Endothelial cell of umbilical vein (primary cell): Measurements from ENCODE around the gene LMTK2. TPM values are rescaled to one million over a fixed set of nuclear protein-coding genes. Genes with fewer than 3 reads are reported as not detected.

Experiments
- BruUV-seq: library from RNA; stranded (reverse); fragments of 400-500 nt; replicated peaks from 2 replicates; lab custom pipeline; 2021; lab: Mats Ljungman, UMichigan
- CTCF ChIA-PET: fragments of 300-600, 350-600 bp; sonication (Branson Sonifier 250); formaldehyde crosslinking; loops from one replicate; lab custom pipeline; 2021; ENCODE audit warnings: antibody characterized with exemption, inconsistent platforms; lab: Charles Lee
- POLR2A ChIA-PET: fragments of 300-600, 350-600 bp; sonication (Branson Sonifier 250); formaldehyde crosslinking; loops from one replicate; lab custom pipeline; 2021; ENCODE audit warnings: antibody characterized with exemption, inconsistent platforms; lab: Charles Lee
- DNase-seq: peaks from one replicate; pipeline ENCODE4 v3.0.0-alpha.2; 2011; ENCODE audit warnings: low read depth, low spot score
- FAIRE-seq: peaks from 2 replicates; lab custom pipeline; 2011; peaks lifted over from hg19 to GRCh38; lab: Jason Lieb, UNC
- H2AFZ ChIP-seq: 2 replicates; pipeline ENCODE4 v1.6.0; 2012; ENCODE audit warnings: low read depth, low read length, control low read depth, inconsistent platforms
- H3K27ac ChIP-seq: 2 replicates; pipeline ENCODE4 v1.5.1; 2011; ENCODE audit warnings: low read depth, mild to moderate bottlenecking, control low read depth, low read length, moderate library complexity; ENCODE audit not compliant: insufficient read depth
- H3K27me3 ChIP-seq, 2 experiments: 2 replicates each; pipeline versions ENCODE4 v1.6.0 to v1.6.1; 2011; ENCODE audit warnings: low read length in 2 of 2, mixed read lengths in 1 of 2; ENCODE audit not compliant: control insufficient read depth in 2 of 2, insufficient read depth in 2 of 2
- H3K36me3 ChIP-seq, 2 experiments: 2 replicates in 1 of 2; 3 replicates in 1 of 2; pipeline ENCODE4 v1.5.1; 2011; ENCODE audit warnings: low read length in 2 of 2, mild to moderate bottlenecking in 1 of 2, moderate library complexity in 1 of 2; ENCODE audit not compliant: control insufficient read depth in 2 of 2, insufficient read depth in 2 of 2; ENCODE audit errors: extremely low read depth in 1 of 2
- H3K4me1 ChIP-seq: 3 replicates; pipeline ENCODE4 v1.5.1; 2011; ENCODE audit warnings: mild to moderate bottlenecking, low read length; ENCODE audit not compliant: control insufficient read depth, insufficient read depth; ENCODE audit errors: extremely low read depth
- H3K4me2 ChIP-seq: 2 replicates; pipeline ENCODE4 v1.6.1; 2011; ENCODE audit warnings: low read length, control low read depth, mixed read lengths; ENCODE audit not compliant: insufficient read depth
- H3K4me3 ChIP-seq, 3 experiments: fragments of 200-600 bp in 1 of 3; sonication (generic), shearing (Covaris generic) in 1 of 3; replicated peaks in 1 of 3; 2 replicates each; pipeline ENCODE4 v1.5.1; 2011 to 2016; ENCODE audit warnings: control low read depth in 3 of 3, low read length in 3 of 3, mild to moderate bottlenecking in 2 of 3, inconsistent platforms in 1 of 3, low read depth in 1 of 3, moderate library complexity in 1 of 3; ENCODE audit not compliant: insufficient read depth in 1 of 3
- H3K79me2 ChIP-seq: 2 replicates; pipeline ENCODE4 v1.6.0; 2012; ENCODE audit warnings: low read length, inconsistent platforms; ENCODE audit not compliant: control insufficient read depth, insufficient read depth
- H3K9ac ChIP-seq: replicated peaks from 2 replicates; pipeline ENCODE3; 2011; ENCODE audit warnings: low read length, control low read depth; ENCODE audit not compliant: insufficient read depth; ENCODE audit errors: extremely low read depth
- H3K9me1 ChIP-seq: replicated peaks from 3 replicates; pipeline ENCODE4 v1.6.0; 2011; ENCODE audit warnings: mild to moderate bottlenecking, low read length; ENCODE audit not compliant: control insufficient read depth, insufficient read depth; ENCODE audit errors: extremely low read depth
- H3K9me3 ChIP-seq: replicated peaks from 2 replicates; pipeline ENCODE4 v1.5.1; 2012; ENCODE audit warnings: low read length, inconsistent platforms; ENCODE audit not compliant: control insufficient read depth, insufficient read depth
- H4K20me1 ChIP-seq: replicated peaks from 2 replicates; pipeline ENCODE3; 2011; ENCODE audit warnings: mild to moderate bottlenecking, low read length; ENCODE audit not compliant: control insufficient read depth, insufficient read depth; ENCODE audit errors: extremely low read depth
- EZH2 ChIP-seq: IDR thresholded peaks from 2 replicates; pipeline ENCODE4 v1.6.1; 2012; ENCODE audit warnings: borderline replicate concordance, low read depth, mild to moderate bottlenecking, moderate library complexity, low read length, inconsistent platforms; ENCODE audit not compliant: severe bottlenecking
- FOS ChIP-seq: IDR thresholded peaks from 2 replicates; pipeline ENCODE4 v1.6.1; 2011; ENCODE audit warnings: mild to moderate bottlenecking, low read length, moderate library complexity, borderline replicate concordance; ENCODE audit not compliant: insufficient read depth
- GATA2 ChIP-seq: IDR thresholded peaks from 2 replicates; pipeline ENCODE4 v1.7.0; 2011; ENCODE audit warnings: low read depth, mild to moderate bottlenecking, moderate library complexity, mixed read lengths, low read length; ENCODE audit not compliant: insufficient read length, insufficient read depth
- JUN ChIP-seq: IDR thresholded peaks from 2 replicates; pipeline ENCODE4 v1.6.1; 2011; ENCODE audit warnings: borderline replicate concordance, low read depth; ENCODE audit not compliant: insufficient read length, insufficient read depth
- MYC ChIP-seq: IDR thresholded peaks from one replicate; pipeline ENCODE4 v1.6.1; 2011; ENCODE audit warnings: mild to moderate bottlenecking, low read depth, low read length
- POLR2A ChIP-seq: IDR thresholded peaks from 2 replicates; pipeline ENCODE4 v1.6.1; 2012; ENCODE audit warnings: low read depth, mild to moderate bottlenecking, control low read depth, low read length
- POLR2AphosphoS5 ChIP-seq: IDR thresholded peaks from 2 replicates; pipeline ENCODE4 v1.6.1; 2012; ENCODE audit warnings: low read depth, mild to moderate bottlenecking, control low read depth, low read length, moderate library complexity; ENCODE audit not compliant: insufficient read depth
- dilution Hi-C: fragments of 300-500 bp; cut with MboI; formaldehyde crosslinking; loops from one replicate; pipeline ENCODE4 v1.15.0; 2019; ENCODE audit warnings: low sequenced_read_pairs; ENCODE audit not compliant: extremely low pct_ligation_motif_present
- intact Hi-C: fragments of 100-400 bp; cut with micrococcal nuclease; formaldehyde crosslinking; loops from one replicate; pipeline ENCODE4 v1.10.0; 2022
- polyA plus RNA-seq, 4 experiments: library from polyadenylated mRNA; depleted of rRNA in 3 of 4; stranded (reverse) in 3 of 4; unstranded in 1 of 4; fragments of >200 nt; gene quantifications; 2 replicates each; pipeline versions ENCODE4 v1.2.1 to v1.2.3, GENCODE V29; 2011 to 2012; ENCODE audit warnings: missing spikeins in 1 of 4
- total RNA-seq: library from RNA; stranded (reverse); gene quantifications from 2 replicates; pipeline ENCODE4 v1.2.3, GENCODE V29; 2021
- TF ChIP-seq, protein P1 (sequence below), 2 donors: IDR thresholded peaks; 1 replicate in 1 of 2; 2 replicates in 1 of 2; pipeline ENCODE4 v1.5.1; 2011; ENCODE audit warnings: low read length in 2 of 2, mild to moderate bottlenecking in 2 of 2, moderate library complexity in 2 of 2, control low read depth in 1 of 2, inconsistent platforms in 1 of 2, low read depth in 1 of 2; ENCODE audit not compliant: insufficient read depth in 1 of 2; ENCODE audit errors: extremely low read depth in 1 of 2
- TF ChIP-seq, protein P2 (sequence below): IDR thresholded peaks from 2 replicates; pipeline ENCODE4 v1.6.1; 2011; ENCODE audit not compliant: insufficient read depth, insufficient read length

The LMTK2 gene
- total and polyA plus RNA-seq, 2 donors (not counting 3 experiments of a cell fraction or from before 2014, with no cell fraction given), result 5.9 to 13.8 TPM

- intact Hi-C loops, result no loop called here
- Histone ChIP-seq H4K20me1 (no peaks in the 10 kb centered on the region), H3K36me3 (peaks cover 6 to 23% of the 10 kb centered on the region in 2 experiments), H3K4me1 (no peaks in the 10 kb centered on the region), H3K9me1 (no peaks in the 10 kb centered on the region), H3K9ac (no peak overlapping the region), H3K4me2 (no peak overlapping the region), H2AFZ (no peak overlapping the region), H3K9me3 (no peaks in the 10 kb centered on the region), H3K27ac (no peak overlapping the region), H3K79me2 (no peaks in the 10 kb centered on the region), H3K4me3 (no peak overlapping the region), H3K27me3 (no peaks in the 10 kb centered on the region)
- ChIA-PET CTCF (interaction anchor here (0.6 to 2.1 kb wide), 2 partner anchors 160 to 176 kb away, joined by 5 to 6 read pairs; no protein-coding TSS in a partner anchor), POLR2A (no interaction called here)
- no TSS peak for BruUV-seq
- dilution Hi-C loops, result no loop called here
- TF ChIP-seq MYC, result no peak
- no peak for TF ChIP-seq EZH2
- TF ChIP-seq, protein P1, sequence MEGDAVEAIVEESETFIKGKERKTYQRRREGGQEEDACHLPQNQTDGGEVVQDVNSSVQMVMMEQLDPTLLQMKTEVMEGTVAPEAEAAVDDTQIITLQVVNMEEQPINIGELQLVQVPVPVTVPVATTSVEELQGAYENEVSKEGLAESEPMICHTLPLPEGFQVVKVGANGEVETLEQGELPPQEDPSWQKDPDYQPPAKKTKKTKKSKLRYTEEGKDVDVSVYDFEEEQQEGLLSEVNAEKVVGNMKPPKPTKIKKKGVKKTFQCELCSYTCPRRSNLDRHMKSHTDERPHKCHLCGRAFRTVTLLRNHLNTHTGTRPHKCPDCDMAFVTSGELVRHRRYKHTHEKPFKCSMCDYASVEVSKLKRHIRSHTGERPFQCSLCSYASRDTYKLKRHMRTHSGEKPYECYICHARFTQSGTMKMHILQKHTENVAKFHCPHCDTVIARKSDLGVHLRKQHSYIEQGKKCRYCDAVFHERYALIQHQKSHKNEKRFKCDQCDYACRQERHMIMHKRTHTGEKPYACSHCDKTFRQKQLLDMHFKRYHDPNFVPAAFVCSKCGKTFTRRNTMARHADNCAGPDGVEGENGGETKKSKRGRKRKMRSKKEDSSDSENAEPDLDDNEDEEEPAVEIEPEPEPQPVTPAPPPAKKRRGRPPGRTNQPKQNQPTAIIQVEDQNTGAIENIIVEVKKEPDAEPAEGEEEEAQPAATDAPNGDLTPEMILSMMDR (IDR thresholded peaks at IDR 0.05; ENCODE audit: extremely low read depth in 1 of 2, insufficient read depth in 1 of 2, low read depth in 1 of 2, low read length in 2 of 2), result no peak
- no peak for TF ChIP-seq POLR2AphosphoS5
- no peak for TF ChIP-seq POLR2A
- TF ChIP-seq JUN, result no peak
- no peak for TF ChIP-seq FOS
- no peak for TF ChIP-seq GATA2
- TF ChIP-seq, protein P2, sequence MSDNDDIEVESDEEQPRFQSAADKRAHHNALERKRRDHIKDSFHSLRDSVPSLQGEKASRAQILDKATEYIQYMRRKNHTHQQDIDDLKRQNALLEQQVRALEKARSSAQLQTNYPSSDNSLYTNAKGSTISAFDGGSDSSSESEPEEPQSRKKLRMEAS, result no peak
- DNase-seq (no peak), FAIRE-seq (no peak)
These were observed 90.3 kb downstream of the LMTK2 start for GRCh38 chr7:98196706-98197605.
